ENCODE results near the gene C5. TPM values are rescaled to one million over a fixed set of nuclear protein-coding genes. Genes with fewer than 3 reads are reported as not detected.

The C5 gene
- total RNA-seq, 2 donors from 2014 or later, result 1.5 to 1.6 TPM

GRCh38 chr9:120941046-120941770, 108.9 kb downstream of the C5 start:
- TF ChIP-seq CTCF (IDR thresholded peaks at IDR 0.05), result no peak
- no peak for DNase-seq
- no peak overlapping the region for H3K27ac ChIP-seq

GRCh38 chr9:120940573-120940972, 109.5 kb downstream of the C5 start:
- H3K4me1 ChIP-seq, result no peaks in the 10 kb centered on the region
- H3K27ac ChIP-seq, result no peak overlapping the region
- H3K27me3 ChIP-seq, result no peaks in the 10 kb centered on the region
- no peak for TF ChIP-seq CTCF (IDR thresholded peaks at IDR 0.05)
- H3K9ac ChIP-seq (ENCODE audit: low read depth in 2 of 2, low read length in 2 of 2), result no peak overlapping the region
- no peaks in the 10 kb centered on the region for H3K9me3 ChIP-seq
- H3K36me3 ChIP-seq, result no peaks in the 10 kb centered on the region
- intact Hi-C loops (cut with DNase I), result no loop called here
- H3K4me3 ChIP-seq, result no peak overlapping the region
- no peak for DNase-seq

More at GRCh38 chr9:120941046-120941770, 108.9 kb downstream of the C5 start:
- Histone ChIP-seq H3K9ac (ENCODE audit: low read depth in 2 of 2, low read length in 2 of 2) (no peak overlapping the region), H3K36me3 (no peaks in the 10 kb centered on the region), H3K4me3 (no peak overlapping the region), H3K27me3 (no peaks in the 10 kb centered on the region), H3K4me1 (no peaks in the 10 kb centered on the region), H3K9me3 (no peaks in the 10 kb centered on the region)
- intact Hi-C loops (cut with DNase I), result no loop called here

- TF ChIP-seq CTCF (IDR thresholded peaks at IDR 0.05), result no peak
- DNase-seq, result no peak
- H3K9ac ChIP-seq (ENCODE audit: low read depth in 2 of 2, low read length in 2 of 2), result no peak overlapping the region
- no peak overlapping the region for H3K4me3 ChIP-seq
- peaks cover 5% of the 10 kb centered on the region for H3K4me1 ChIP-seq
- H3K27ac ChIP-seq, result no peak overlapping the region
- no peaks in the 10 kb centered on the region for H3K9me3 ChIP-seq
- no peaks in the 10 kb centered on the region for H3K27me3 ChIP-seq
- no peaks in the 10 kb centered on the region for H3K36me3 ChIP-seq
- intact Hi-C loops (cut with DNase I), result loop anchor here (5.0 kb wide), 2 partner anchors 72 to 167 kb away; no protein-coding TSS in a partner anchor
These were observed 111.2 kb downstream of the C5 start for GRCh38 chr9:120938851-120939250.

GRCh38 chr9:120937596-120937995, 112.5 kb downstream of the C5 start:
- no peak for TF ChIP-seq CTCF (IDR thresholded peaks at IDR 0.05)
- Histone ChIP-seq H3K27ac (peak overlapping the region; percentile 40), H3K4me1 (peaks cover 5% of the 10 kb centered on the region), H3K9me3 (no peaks in the 10 kb centered on the region), H3K4me3 (no peak overlapping the region), H3K27me3 (no peaks in the 10 kb centered on the region), H3K9ac (ENCODE audit: low read depth in 2 of 2, low read length in 2 of 2) (no peak overlapping the region), H3K36me3 (no peaks in the 10 kb centered on the region)
- intact Hi-C loops (cut with DNase I), result loop anchor here (2.0 to 5.0 kb wide), 3 partner anchors 70 to 179 kb away; no protein-coding TSS in a partner anchor
- no peak for DNase-seq

- H3K36me3 ChIP-seq, result no peaks in the 10 kb centered on the region
- peak overlapping the region; percentile 40 for H3K27ac ChIP-seq
- H3K9me3 ChIP-seq, result no peaks in the 10 kb centered on the region
- intact Hi-C loops (cut with DNase I), result loop anchor here (2.0 to 5.0 kb wide), 3 partner anchors 70 to 178 kb away; no protein-coding TSS in a partner anchor
- H3K27me3 ChIP-seq, result no peaks in the 10 kb centered on the region
- no peak for TF ChIP-seq CTCF (IDR thresholded peaks at IDR 0.05)
- H3K4me3 ChIP-seq, result no peak overlapping the region
- no peak overlapping the region for H3K9ac ChIP-seq (ENCODE audit: low read depth in 2 of 2, low read length in 2 of 2)
- peaks cover 5% of the 10 kb centered on the region for H3K4me1 ChIP-seq
- DNase-seq, result no peak
These were observed 112.9 kb downstream of the C5 start for GRCh38 chr9:120937127-120937526.
